M059J (cell line): ENCODE data around the gene SLC25A26. TPM values are rescaled to one million over a fixed set of nuclear protein-coding genes. Genes with fewer than 3 reads are reported as not detected.

Source experiments
- total RNA-seq: library from RNA; depleted of rRNA; stranded (reverse); fragments of >200 nt; shearing (Covaris generic); gene quantifications from 2 replicates; pipeline ENCODE4 v1.2.3, GENCODE V29; 2014; rRNA removed

SLC25A26 gene
- total RNA-seq, 1 experiment from 2014 or later = 12.6 TPM

Other genes with a start within 250 kb of the SLC25A26 start
- 2.8 and 3.6 TPM in 2 replicates for gene MAGI1, start 182.1 kb upstream of the SLC25A26 start, total RNA-seq